Anterior cingulate cortex (tissue), 58 donors: Measurements from ENCODE around the gene LGR4.
"Not testable (repeated sequence)": the region's sequence is repeated elsewhere in the genome, so short reads cannot be mapped to it uniquely, and the experiment has no call there.

ENCODE experiments used
- DNase-seq, 58 donors: peaks; one replicate each; lab custom pipeline; 2025; lab: John Stamatoyannopoulos, UW

The LGR4 gene

DNA sequence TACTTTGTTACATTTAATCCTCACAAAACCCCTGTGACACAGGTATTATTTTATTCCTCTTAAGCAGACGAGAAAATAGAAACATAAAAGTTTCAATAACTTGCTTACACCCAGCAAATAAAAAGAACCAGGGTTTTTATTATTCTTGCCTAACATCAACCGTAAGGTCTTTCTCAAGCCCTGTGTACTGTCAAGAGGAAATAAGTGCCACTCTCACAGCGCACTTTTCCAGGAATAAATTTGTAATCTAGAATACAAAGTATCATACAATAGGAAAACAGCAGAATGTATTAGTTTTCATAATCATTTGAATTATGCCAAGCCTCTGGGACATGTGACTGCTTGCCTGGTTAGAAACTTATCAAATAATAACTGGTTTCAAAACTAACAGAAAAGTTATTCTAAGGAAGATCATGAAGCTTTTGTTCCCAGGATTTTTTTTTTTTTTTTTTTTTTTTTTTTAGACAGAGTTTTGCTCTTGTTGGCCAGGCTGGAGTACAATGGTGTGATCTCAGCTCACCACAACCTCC lies 117.0 kb downstream of the LGR4 start:
- no peak for DNase-seq

DNA sequence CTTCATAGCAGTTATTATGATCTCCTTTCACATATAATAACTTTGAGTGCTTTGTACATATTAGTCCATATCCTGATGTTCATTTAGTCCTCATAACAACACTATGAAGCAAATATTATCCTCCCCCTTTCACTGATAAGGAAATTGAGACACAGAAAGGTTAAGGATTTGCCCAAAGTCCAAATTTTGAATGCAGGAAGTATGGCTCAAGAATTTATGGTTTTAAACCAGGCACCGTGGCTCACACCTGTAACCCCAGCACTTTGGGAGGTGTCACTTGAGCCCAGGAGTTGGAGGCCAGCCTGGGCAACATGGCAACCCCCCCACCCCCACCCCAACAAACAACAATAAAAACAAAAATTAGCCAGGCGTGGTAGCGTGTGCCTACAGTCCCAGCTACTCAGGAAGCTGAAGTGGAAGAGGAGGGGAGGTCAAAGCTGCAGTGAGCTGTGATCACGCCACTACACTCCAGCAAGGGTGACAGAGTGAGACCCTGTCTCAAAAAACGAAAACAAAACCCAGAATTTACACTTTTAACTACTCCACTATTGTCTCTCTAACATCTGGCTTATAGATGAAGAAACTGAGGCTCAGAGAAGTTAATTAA lies 118.1 kb downstream of the LGR4 start:
- DNase-seq = no peak

- no peak for DNase-seq
These were observed 118.8 kb downstream of the LGR4 start for GRCh38 chr11:27353593-27354358.

DNA sequence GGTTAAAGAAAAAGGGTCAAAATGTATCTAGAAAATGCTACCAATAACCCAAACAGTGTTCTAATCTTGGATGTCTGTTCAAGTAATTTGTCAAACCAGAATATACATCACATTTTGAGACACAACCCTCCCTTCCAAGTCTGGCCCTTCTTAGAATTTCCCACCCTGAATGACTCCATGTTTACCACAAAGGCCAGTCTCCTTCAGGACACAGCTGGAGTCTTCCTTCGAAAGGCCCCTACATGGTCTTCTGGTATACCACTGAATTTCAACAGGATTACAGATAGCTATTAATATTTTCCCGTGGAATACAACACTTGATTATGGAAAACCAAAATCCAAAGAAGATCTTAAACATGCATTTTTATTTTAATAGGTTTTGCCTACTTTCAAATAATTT lies 119.8 kb downstream of the LGR4 start:
- DNase-seq = no peak

DNA sequence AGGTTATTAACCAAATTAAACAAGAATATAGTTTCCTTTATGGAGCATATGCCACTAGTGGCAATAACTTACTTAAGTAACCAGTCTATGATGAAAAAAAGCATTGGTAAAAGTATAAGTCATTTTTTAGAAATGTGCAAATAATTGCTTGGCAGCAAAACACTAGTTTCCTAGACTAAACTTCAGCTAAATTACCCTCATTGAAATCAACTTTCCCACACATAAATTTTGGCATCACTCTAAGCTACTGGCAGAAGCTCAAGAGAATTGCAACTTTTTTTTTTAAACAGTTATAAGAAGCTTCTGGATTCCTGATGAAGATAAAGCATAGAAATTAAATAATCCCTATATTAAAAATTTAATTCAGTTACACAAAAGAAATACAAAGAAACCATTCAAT lies 122.1 kb downstream of the LGR4 start:
- DNase-seq = peak in 1 of 58 donors; percentile 1

DNA sequence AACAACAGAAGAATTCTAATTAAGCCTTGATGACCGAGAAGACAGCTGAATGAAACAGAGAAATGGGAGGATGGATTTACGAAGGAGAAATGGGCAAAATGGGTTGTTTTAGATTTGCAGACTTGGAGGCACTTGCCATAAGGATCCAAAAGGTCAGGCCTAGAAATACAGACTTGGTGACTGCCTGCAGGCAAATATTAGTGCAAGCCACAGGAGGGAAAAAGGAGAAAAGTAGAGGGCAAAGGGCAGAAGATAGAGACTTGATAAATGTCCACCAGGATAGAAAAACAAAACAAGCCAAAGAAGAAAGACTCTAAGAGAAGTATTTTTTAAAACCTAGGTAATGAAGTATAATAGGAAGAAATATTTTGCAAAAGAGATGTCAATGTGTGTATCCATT lies 122.7 kb downstream of the LGR4 start:
- no peak for DNase-seq

- DNase-seq = no peak
These were observed 124.2 kb downstream of the LGR4 start for GRCh38 chr11:27348340-27348873.

GRCh38 chr11:27347359-27348339 lies 124.9 kb downstream of the LGR4 start:
- no peak for DNase-seq

GRCh38 chr11:27339941-27340340 lies 132.6 kb downstream of the LGR4 start:
- DNase-seq = no peak

DNA sequence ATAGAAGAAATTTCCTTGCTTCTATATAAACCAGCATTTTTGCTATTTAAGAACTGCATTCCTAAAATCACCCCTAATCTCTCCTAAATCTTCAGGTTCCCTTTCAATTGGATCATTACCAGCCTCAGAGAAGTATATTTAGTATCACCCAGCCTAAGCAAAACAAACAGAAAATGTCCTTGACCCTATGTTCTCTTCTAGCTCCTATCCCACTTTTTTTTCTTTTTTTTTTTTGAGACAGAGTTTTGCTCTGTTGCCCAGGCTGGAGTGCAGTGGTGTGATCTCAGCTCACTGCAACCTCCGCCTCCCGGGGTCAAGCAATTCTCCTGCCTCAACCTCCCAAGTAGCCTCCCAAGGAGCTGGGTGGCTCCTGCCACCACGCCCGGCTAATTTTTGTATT lies 137.8 kb downstream of the LGR4 start:
- not testable (repeated sequence) for DNase-seq

- DNase-seq = no peak
These were observed 140.6 kb downstream of the LGR4 start for GRCh38 chr11:27331981-27332380.

DNA sequence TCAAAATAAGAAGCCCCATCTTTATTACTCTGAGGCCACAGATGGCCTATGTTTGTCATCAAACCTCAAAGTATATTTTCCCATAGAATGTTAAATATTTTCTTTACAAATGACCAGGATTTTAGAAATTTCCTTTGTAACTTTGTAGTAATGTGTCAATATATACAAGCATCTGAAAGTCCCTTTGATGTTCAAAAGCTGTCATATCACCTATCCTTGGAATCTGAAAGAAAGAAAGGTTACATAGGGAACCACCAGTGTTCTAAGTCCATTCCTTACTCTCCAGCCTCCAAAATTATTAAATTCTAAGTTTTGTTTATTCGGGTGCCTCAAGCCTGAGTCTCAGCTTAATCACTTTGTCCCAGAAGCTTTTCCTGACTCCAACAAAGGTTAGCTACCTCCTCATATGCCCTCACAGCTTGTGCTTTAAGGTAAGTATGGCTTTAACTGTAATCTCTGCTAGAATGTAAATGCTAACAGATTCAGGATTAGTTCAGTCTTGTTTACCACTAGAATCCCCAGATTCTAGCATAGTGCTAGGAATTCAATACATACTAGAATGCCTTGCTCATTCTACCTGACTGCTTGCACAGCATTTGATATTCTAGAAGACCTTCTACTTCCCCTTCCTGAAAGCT lies 141.8 kb downstream of the LGR4 start:
- DNase-seq = no peak

- DNase-seq = no peak
These were observed 142.5 kb downstream of the LGR4 start for GRCh38 chr11:27329867-27330632.

DNA sequence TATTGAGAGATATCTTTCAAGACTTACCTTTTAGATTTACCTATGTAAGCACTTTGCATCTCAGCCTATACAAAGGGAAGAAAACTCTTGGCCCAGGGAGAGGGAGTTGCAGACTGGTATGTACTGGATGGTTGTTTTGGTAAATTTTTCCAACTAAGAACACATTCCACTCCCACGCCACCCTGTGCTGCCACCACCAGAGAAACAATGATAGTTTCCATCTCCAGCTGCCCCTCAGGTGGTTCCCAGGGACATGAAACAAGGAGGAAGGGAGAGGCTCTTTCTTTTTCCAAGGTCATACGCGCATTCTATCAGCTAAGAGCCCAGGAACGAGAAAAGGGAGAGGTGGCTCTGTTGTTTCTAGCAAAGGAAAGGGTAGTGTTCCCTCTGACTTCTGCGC lies 144.0 kb downstream of the LGR4 start:
- no peak for DNase-seq

DNA sequence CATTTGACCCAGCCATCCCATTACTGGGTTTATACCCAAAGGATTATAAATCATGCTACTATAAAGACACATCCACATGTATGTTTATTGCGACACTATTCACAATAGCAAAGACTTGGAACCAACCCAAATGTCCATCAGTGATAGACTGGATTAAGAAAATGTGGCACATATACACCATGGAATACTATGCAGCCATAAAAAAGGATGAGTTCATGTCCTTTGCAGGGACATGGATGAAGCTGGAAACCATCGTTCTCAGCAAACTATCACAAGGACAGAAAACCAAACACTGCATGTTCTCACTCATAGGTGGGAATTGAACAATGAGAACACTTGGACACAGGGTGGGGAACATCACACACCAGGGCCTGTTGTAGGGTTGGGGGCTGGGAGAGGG lies 145.5 kb downstream of the LGR4 start:
- DNase-seq = not testable (repeated sequence)

DNA sequence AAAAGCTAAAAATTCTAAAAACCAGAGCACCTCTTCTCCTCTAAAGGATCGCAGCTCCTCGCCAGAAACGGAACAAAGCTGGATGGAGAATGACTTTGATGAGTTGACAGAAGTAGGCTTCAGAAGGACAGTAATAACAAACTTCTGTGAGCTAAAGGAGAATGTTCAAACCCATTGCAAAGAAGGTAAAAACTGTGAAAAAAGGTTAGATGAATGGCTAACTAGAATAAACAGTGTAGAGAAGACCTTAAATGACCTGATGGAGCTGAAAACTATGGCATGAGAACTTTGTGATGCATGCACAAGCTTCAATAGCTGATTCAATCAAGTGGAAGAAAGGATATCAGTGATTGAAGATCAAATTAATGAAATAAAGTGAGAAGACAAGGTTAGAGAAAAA lies 150.4 kb downstream of the LGR4 start:
- not testable (repeated sequence) for DNase-seq

GRCh38 chr11:27321340-27321739 lies 151.2 kb downstream of the LGR4 start:
- not testable (repeated sequence) for DNase-seq

- no peak for DNase-seq
These were observed 153.5 kb downstream of the LGR4 start for GRCh38 chr11:27319072-27319471.

DNA sequence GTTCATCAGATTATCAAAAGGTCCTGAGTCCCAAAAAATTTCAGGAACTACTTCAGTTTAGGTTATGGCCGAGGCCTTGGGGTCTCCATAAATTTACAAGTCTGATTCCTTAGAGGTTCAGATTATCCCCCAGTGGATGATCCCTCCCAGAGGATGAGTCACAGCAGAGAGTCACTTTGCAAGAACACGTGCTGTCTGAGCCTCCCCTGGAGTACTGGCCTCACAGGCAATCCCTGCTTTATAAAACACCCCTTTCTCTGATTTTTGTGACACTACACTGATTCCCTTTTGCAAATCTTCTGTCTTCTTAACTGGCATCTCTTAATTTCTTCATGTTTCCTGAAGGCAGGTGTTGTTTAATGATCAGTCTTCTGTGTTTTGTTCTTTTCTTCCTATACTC lies 154.8 kb downstream of the LGR4 start:
- no peak for DNase-seq
